Ovary (tissue), 3 donors: ENCODE data around the gene GNAT2.

ENCODE experiments used
- CTCF ChIP-seq, 3 donors: fragments of 450-650 bp in 2 of 3; fragments of 200-600 bp in 1 of 3; IDR thresholded peaks; one replicate each; pipeline versions ENCODE4 v1.5.1 to v1.8.0; 2016 to 2022; ENCODE audit warnings: antibody characterized with exemption in 3 of 3, mild to moderate bottlenecking in 1 of 3
- EP300 ChIP-seq: sonication (generic); formaldehyde crosslinking; IDR thresholded peaks from one replicate; pipeline ENCODE4 v1.6.1; 2017; ENCODE audit warnings: antibody characterized with exemption
- POLR2A ChIP-seq: fragments of 450-650 bp; IDR thresholded peaks from one replicate; pipeline ENCODE4 v1.6.1; 2017; ENCODE audit warnings: antibody characterized with exemption, mild to moderate bottlenecking, moderate library complexity
- donor health status: DM: no; HTN: no; CAD: no.

- TF ChIP-seq POLR2A = no peak
- no peak for TF ChIP-seq CTCF (IDR thresholded peaks at IDR 0.05)
- no peak for TF ChIP-seq EP300
These were observed 51.3 kb downstream of the GNAT2 start for GRCh38 chr1:109567877-109568672.
